HepG2 (cell line): Measurements from ENCODE around the gene FBXO8. TPM values are rescaled to one million over a fixed set of nuclear protein-coding genes. Genes with fewer than 3 reads are reported as not detected.

ENCODE experiments used
- ATAC-seq: fragments of 200-7000 bp; cut with Tn5 transposase; 3 replicates; pipeline ENCODE4 v1.9.1; 2020; ENCODE audit warnings: mild to moderate bottlenecking, moderate library complexity
- BruUV-seq: library from RNA; stranded (reverse); fragments of 400-500 nt; replicated peaks from 2 replicates; lab custom pipeline; 2021; lab: Mats Ljungman, UMichigan
- CTCF ChIA-PET: fragments of 300-600 bp; formaldehyde crosslinking; extraction: SDS; loops from one replicate; lab custom pipeline; 2021; ENCODE audit warnings: low total read pairs, inconsistent platforms, low intra/inter-chr PET ratio; lab: Yijun Ruan, JAX
- POLR2A ChIA-PET: fragments of 350-600 bp; sonication (Branson Sonifier 250); formaldehyde crosslinking; loops from one replicate; lab custom pipeline; 2020; ENCODE audit warnings: antibody characterized with exemption, inconsistent platforms; lab: Yijun Ruan, JAX
- DNase-seq: peaks from one replicate; pipeline ENCODE4 v3.0.0-alpha.2; 2015; ENCODE audit warnings: low spot score
- FAIRE-seq: peaks from 3 replicates; lab custom pipeline; 2011; peaks lifted over from hg19 to GRCh38; lab: Jason Lieb, UNC
- H2AFZ ChIP-seq: one replicate; pipeline ENCODE4 v1.6.1; 2011; ENCODE audit warnings: low read length, inconsistent platforms
- H3K27ac ChIP-seq: fragments of 300-600 bp; 3 replicates; pipeline ENCODE4 v1.8.0; 2011; ENCODE audit warnings: mixed run types, mild to moderate bottlenecking, mixed read lengths, low read length, inconsistent platforms; ENCODE audit not compliant: insufficient read depth; ENCODE audit errors: extremely low read length
- H3K27me3 ChIP-seq, 2 experiments: fragments of 200-600 bp in 1 of 2; 2 replicates in 1 of 2; 3 replicates in 1 of 2; pipeline versions ENCODE4 v1.6.0 to v1.8.0; 2011; ENCODE audit warnings: low read length in 2 of 2, mild to moderate bottlenecking in 2 of 2, moderate library complexity in 2 of 2, inconsistent platforms in 1 of 2; ENCODE audit not compliant: insufficient read depth in 2 of 2, control insufficient read depth in 1 of 2
- H3K36me3 ChIP-seq, 2 experiments: fragments of 200-600 bp in 1 of 2; replicated peaks in 1 of 2; 2 replicates in 1 of 2; 3 replicates in 1 of 2; pipeline versions ENCODE4 v1.5.1 to v1.8.0; 2011; ENCODE audit warnings: low read length in 2 of 2, inconsistent platforms in 1 of 2; ENCODE audit not compliant: insufficient read depth in 2 of 2, control insufficient read depth in 1 of 2
- H3K4me1 ChIP-seq: 2 replicates; pipeline ENCODE4 v1.5.1; 2012; ENCODE audit warnings: low read length, inconsistent platforms; ENCODE audit not compliant: insufficient read depth
- H3K4me2 ChIP-seq: 2 replicates; pipeline ENCODE4 v1.6.0; 2011; ENCODE audit warnings: low read depth, low read length, inconsistent platforms
- H3K4me3 ChIP-seq, 3 experiments: fragments of 200-600 bp in 1 of 3; sonication (generic), shearing (Covaris generic) in 1 of 3; replicated peaks in 1 of 3; 2 replicates each; pipeline ENCODE4 v1.5.1; 2011 to 2016; ENCODE audit warnings: low read length in 3 of 3, inconsistent platforms in 2 of 3, low read depth in 2 of 3, mild to moderate bottlenecking in 2 of 3, control low read depth in 1 of 3, mixed read lengths in 1 of 3; ENCODE audit not compliant: insufficient read depth in 1 of 3
- H3K79me2 ChIP-seq: one replicate; pipeline ENCODE4 v1.6.1; 2011; ENCODE audit warnings: low read length, inconsistent platforms; ENCODE audit not compliant: insufficient read depth
- H3K9ac ChIP-seq: 2 replicates; pipeline ENCODE4 v1.6.0; 2011; ENCODE audit warnings: mild to moderate bottlenecking, low read depth, low read length, inconsistent platforms; ENCODE audit not compliant: insufficient read depth
- H3K9me3 ChIP-seq: 2 replicates; pipeline ENCODE4 v1.5.1; 2012; ENCODE audit warnings: mild to moderate bottlenecking, low read length
- H4K20me1 ChIP-seq: 2 replicates; pipeline ENCODE4 v1.6.0; 2011; ENCODE audit warnings: inconsistent platforms, mild to moderate bottlenecking, low read length, moderate library complexity; ENCODE audit not compliant: insufficient read depth
- CBX5 ChIP-seq: sonication (generic); formaldehyde crosslinking; IDR thresholded peaks from 2 replicates; pipeline ENCODE4 v1.4.0; 2020; ENCODE audit warnings: missing genetic modification reagents, borderline replicate concordance
- GATA4 ChIP-seq: sonication (generic); IDR thresholded peaks from 2 replicates; pipeline ENCODE4 v1.6.1; 2016; ENCODE audit warnings: antibody characterized with exemption, low read depth, borderline replicate concordance
- ISL2 ChIP-seq: sonication (generic); formaldehyde crosslinking; IDR thresholded peaks from 2 replicates; pipeline ENCODE4 v1.5.0; 2020; ENCODE audit warnings: missing genetic modification reagents
- PAWR ChIP-seq: sonication (generic); formaldehyde crosslinking; IDR thresholded peaks from 2 replicates; pipeline ENCODE4 v1.4.0; 2020; ENCODE audit warnings: missing genetic modification reagents, mild to moderate bottlenecking, borderline replicate concordance
- PTBP1 ChIP-seq: fragments of 200-400 bp; formaldehyde crosslinking; IDR thresholded peaks from 2 replicates; pipeline ENCODE4 v1.6.1; 2018; ENCODE audit warnings: low read length, low read depth; ENCODE audit not compliant: poor library complexity, severe bottlenecking
- TMF1 ChIP-seq: sonication (generic); formaldehyde crosslinking; IDR thresholded peaks from 2 replicates; pipeline ENCODE4 v1.8.1; 2022; ENCODE audit warnings: low read depth, missing genetic modification reagents
- WGBS: methylation state at CpG from one replicate; pipeline ENCODE4 v1.1.6; 2017; ENCODE audit warnings: low lambda C conversion rate; 5-methylcytosine and 5-hydroxymethylcytosine counted together
- in situ Hi-C: cut with HindIII; loops from 2 replicates; pipeline ENCODE4 v1.10.0; 2017; ENCODE audit warnings: low pct_unique_long_range_greater_than_20kb; ENCODE audit not compliant: extremely low pct_ligation_motif_present
- intact Hi-C: fragments of 100-400 bp; cut with micrococcal nuclease; formaldehyde crosslinking; loops from one replicate; pipeline ENCODE4 v1.10.0; 2022; ENCODE audit not compliant: unreplicated experiment
- polyA plus RNA-seq, 8 experiments: library from polyadenylated mRNA; depleted of rRNA in 3 of 8; stranded (reverse) in 7 of 8; unstranded in 1 of 8; fragments of >200 nt; fragmentation: Illumina TruSeq in 4 of 8; extraction: Trizol in 4 of 8; gene quantifications; 2 replicates each; pipeline versions ENCODE4 v1.2.1 to v1.2.3, GENCODE V29; 2011 to 2016; ENCODE audit warnings: low read depth in 4 of 8, missing spikeins in 1 of 8, mixed read lengths in 1 of 8; ENCODE audit not compliant: insufficient read depth in 1 of 8
- total RNA-seq, 5 experiments: library from RNA; depleted of rRNA; stranded (reverse); fragments of >200 nt; fragmentation: Illumina TruSeq; extraction: Trizol; gene quantifications; 2 replicates each; pipeline ENCODE4 v1.2.3, GENCODE V29; 2016; ENCODE audit warnings: low read depth in 1 of 5

The FBXO8 gene
- total and polyA plus RNA-seq, 2 of the 13 experiments (the other 11 are each of a cell fraction or from before 2014, with no cell fraction given) = 11.7 to 15.2 TPM

- 47% methylated on average over 5 of the region's 5 CpGs for WGBS
- no peaks in the 10 kb centered on the region for H4K20me1 ChIP-seq
- no peak overlapping the region for H3K4me2 ChIP-seq
- no peak for ATAC-seq
- no TSS peak for BruUV-seq
- H3K79me2 ChIP-seq = no peaks in the 10 kb centered on the region
- no peaks in the 10 kb centered on the region for H3K9me3 ChIP-seq
- H3K4me1 ChIP-seq = peaks cover 9% of the 10 kb centered on the region; the same call in 1 of the 2 replicates
- no peak for FAIRE-seq
- intact Hi-C loops (no loop called here), in situ Hi-C loops (loop anchor here (25.0 kb wide), 1 partner anchor 425 kb away; no protein-coding TSS in a partner anchor)
- TF ChIP-seq PTBP1 (no peak), GATA4 (no peak)
- ChIA-PET CTCF (no interaction called here), POLR2A (no interaction called here)
- no peak overlapping the region for H3K4me3 ChIP-seq
- H3K27me3 ChIP-seq = peaks cover 5 to 49% of the 10 kb centered on the region in 2 experiments
- H3K27ac ChIP-seq = no peak overlapping the region
- no peak for DNase-seq
- no peak overlapping the region for H3K9ac ChIP-seq
- no peaks in the 10 kb centered on the region for H3K36me3 ChIP-seq
- H2AFZ ChIP-seq = no peak overlapping the region
Observed at GRCh38 chr4:174212061-174212460, 71.4 kb downstream of the FBXO8 start.

GRCh38 chr4:174211622-174212044 lies 71.8 kb downstream of the FBXO8 start:
- ChIA-PET CTCF (no interaction called here), POLR2A (no interaction called here)
- in situ Hi-C loops = loop anchor here (25.0 kb wide), 1 partner anchor 426 kb away; no protein-coding TSS in a partner anchor
- Histone ChIP-seq H3K27ac (no peak overlapping the region), H2AFZ (no peak overlapping the region), H3K4me2 (no peak overlapping the region), H3K9ac (no peak overlapping the region), H3K4me1 (peaks cover 5% of the 10 kb centered on the region; the same call in 1 of the 2 replicates), H3K79me2 (no peaks in the 10 kb centered on the region), H3K36me3 (no peaks in the 10 kb centered on the region), H3K4me3 (no peak overlapping the region), H4K20me1 (no peaks in the 10 kb centered on the region), H3K27me3 (peaks cover 4 to 45% of the 10 kb centered on the region in 2 experiments), H3K9me3 (no peaks in the 10 kb centered on the region)
- TF ChIP-seq CBX5 (CRISPR knock-in tag) (no peak), TMF1 (CRISPR knock-in tag) (no peak), ISL2 (CRISPR knock-in tag) (no peak), PAWR (CRISPR knock-in tag) (no peak)
- 50% methylated on average over 11 of the region's 23 CpGs for WGBS
- DNase-seq (no peak), FAIRE-seq (no peak), ATAC-seq (peak; percentile 35; the same call in 1 of the 3 replicates)
- BruUV-seq = no TSS peak
- intact Hi-C loops = no loop called here
